Epidermal melanocyte (primary cell): Measurements from ENCODE around the gene PSMD3.
"Not testable (repeated sequence)": the region's sequence is repeated elsewhere in the genome, so short reads cannot be mapped to it uniquely, and the experiment has no call there.

Experiments
- DNase-seq: peaks from one replicate; pipeline ENCODE4 v3.0.0; 2011; ENCODE audit warnings: low spot score; ENCODE audit not compliant: insufficient read length

The PSMD3 gene

GRCh38 chr17:39996800-39997199 is 16.2 kb downstream of the PSMD3 start:
- no peak for DNase-seq

GRCh38 chr17:39997543-39997942 is 16.9 kb downstream of the PSMD3 start:
- DNase-seq: no peak

GRCh38 chr17:39999067-39999466 is 18.5 kb downstream of the PSMD3 start:
- DNase-seq: no peak

DNA sequence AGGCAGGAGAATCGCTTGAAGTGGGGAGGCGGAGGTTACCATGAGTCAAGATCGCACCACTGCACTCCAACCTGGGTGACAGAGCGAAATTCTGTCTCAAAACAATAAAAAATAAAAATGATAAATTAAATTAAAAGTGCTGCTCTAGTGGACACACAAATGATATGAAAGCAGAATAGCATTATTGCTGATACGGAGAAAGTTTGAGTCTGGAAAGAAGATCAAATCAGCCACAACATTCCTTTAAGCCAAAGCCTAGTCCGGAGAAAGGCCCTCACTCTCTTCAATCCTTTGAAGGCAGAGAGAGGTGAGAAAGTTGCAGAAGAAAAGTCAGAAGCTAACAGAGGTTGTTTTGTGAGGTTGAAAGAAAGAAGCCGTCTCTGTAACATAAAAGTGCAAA is 19.6 kb downstream of the PSMD3 start:
- DNase-seq: no peak

- DNase-seq: not testable (repeated sequence)
These were observed 20.7 kb downstream of the PSMD3 start for GRCh38 chr17:40001335-40001734.

DNA sequence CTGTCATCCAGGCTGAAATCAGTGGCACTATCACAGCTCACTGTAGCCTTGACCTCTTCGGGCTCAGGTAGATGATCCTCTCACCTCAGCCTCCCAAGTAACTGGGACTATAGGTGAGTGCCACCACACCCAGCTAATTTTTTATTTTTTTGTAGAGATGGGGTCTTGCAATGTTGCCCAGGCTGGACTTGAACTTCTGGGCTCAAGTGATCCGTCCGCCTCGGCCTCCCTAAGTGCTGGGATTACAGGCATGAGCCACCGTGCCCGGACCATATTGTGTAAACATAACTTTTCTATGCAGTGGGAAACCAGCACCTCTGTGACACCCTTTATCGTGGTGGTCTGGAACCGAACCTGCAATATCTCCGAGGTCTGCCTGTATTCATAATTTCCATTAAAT is 23.5 kb downstream of the PSMD3 start:
- no peak for DNase-seq

DNA sequence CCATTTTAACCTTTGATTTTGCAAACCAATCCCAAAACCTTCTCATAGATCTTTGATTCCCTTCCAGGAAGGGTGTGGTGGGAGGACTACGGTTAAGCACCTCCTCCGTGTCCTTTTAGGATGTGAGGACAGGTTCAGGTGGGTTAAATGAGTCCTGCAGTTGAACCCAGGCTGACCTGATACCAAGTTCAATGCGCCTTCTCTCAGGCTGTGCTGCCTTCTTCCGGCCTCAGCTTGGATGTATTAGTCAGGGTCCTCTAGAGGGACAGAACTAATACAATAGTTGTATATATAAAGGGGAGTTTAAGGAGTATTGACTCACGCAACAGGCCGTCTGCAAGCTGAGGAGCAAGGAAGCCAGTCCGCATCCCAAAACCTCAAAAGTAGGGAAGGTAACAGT is 24.1 kb downstream of the PSMD3 start:
- no peak for DNase-seq

GRCh38 chr17:40005520-40005919 is 24.9 kb downstream of the PSMD3 start:
- DNase-seq: no peak

GRCh38 chr17:40010946-40011500 is 30.4 kb downstream of the PSMD3 start:
- DNase-seq: not testable (repeated sequence)

DNA sequence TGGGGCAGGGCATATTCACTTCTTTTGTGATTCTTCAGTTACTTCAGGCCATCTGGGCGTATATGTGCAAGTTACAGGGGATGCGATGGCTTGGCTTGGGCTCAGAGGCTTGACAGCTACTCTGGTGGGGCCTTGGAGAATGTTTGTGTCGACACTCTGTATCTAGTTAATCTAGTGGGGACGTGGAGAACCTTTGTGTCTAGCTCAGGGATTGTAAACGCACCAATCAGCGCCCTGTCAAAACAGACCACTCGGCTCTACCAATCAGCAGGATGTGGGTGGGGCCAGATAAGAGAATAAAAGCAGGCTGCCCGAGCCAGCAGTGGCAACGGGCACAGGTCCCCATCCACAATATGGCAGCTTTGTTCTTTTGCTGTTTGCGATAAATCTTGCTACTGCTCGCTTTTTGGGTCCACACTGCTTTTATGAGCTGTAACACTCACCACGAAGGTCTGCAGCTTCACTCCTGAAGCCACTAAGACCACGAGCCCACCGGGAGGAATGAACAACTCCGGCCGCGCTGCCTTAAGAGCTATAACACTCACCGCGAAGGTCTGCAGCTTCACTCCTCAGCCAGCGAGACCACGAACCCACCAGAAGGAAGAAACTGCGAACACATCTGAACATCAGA is 31.5 kb downstream of the PSMD3 start:
- DNase-seq: not testable (repeated sequence)

- no peak for DNase-seq
These were observed 33.9 kb downstream of the PSMD3 start for GRCh38 chr17:40014375-40014980.

- no peak for DNase-seq
These were observed 34.7 kb downstream of the PSMD3 start, which contains the start of gene CSF3 for GRCh38 chr17:40015005-40015997. Gene CSF3, plus strand, starts transcription at chr17:40015440. Its CDS starts 35 bp downstream, at chr17:40015475.

DNA sequence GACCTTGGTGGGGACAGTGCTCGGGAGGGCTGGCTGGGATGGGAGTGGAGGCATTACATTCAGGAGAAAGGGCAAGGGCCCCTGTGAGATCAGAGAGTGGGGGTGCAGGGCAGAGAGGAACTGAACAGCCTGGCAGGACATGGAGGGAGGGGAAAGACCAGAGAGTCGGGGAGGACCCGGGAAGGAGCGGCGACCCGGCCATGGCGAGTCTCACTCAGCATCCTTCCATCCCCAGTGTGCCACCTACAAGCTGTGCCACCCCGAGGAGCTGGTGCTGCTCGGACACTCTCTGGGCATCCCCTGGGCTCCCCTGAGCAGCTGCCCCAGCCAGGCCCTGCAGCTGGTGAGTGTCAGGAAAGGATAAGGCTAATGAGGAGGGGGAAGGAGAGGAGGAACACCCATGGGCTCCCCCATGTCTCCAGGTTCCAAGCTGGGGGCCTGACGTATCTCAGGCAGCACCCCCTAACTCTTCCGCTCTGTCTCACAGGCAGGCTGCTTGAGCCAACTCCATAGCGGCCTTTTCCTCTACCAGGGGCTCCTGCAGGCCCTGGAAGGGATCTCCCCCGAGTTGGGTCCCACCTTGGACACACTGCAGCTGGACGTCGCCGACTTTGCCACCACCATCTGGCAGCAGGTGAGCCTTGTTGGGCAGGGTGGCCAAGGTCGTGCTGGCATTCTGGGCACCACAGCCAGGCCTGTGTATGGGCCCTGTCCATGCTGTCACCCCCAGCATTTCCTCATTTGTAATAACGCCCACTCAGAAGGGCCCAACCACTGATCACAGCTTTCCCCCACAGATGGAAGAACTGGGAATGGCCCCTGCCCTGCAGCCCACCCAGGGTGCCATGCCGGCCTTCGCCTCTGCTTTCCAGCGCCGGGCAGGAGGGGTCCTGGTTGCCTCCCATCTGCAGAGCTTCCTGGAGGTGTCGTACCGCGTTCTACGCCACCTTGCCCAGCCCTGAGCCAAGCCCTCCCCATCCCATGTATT is 35.7 kb downstream of the PSMD3 start:
- no peak for DNase-seq

DNA sequence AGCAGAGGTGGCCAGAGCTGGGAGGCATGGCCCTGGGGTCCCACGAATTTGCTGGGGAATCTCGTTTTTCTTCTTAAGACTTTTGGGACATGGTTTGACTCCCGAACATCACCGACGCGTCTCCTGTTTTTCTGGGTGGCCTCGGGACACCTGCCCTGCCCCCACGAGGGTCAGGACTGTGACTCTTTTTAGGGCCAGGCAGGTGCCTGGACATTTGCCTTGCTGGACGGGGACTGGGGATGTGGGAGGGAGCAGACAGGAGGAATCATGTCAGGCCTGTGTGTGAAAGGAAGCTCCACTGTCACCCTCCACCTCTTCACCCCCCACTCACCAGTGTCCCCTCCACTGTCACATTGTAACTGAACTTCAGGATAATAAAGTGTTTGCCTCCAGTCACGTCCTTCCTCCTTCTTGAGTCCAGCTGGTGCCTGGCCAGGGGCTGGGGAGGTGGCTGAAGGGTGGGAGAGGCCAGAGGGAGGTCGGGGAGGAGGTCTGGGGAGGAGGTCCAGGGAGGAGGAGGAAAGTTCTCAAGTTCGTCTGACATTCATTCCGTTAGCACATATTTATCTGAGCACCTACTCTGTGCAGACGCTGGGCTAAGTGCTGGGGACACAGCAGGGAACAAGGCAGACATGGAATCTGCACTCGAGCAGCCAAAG is 36.9 kb downstream of the PSMD3 start:
- no peak for DNase-seq

- no peak for DNase-seq
These were observed 37.9 kb downstream of the PSMD3 start for GRCh38 chr17:40018211-40019121.

DNA sequence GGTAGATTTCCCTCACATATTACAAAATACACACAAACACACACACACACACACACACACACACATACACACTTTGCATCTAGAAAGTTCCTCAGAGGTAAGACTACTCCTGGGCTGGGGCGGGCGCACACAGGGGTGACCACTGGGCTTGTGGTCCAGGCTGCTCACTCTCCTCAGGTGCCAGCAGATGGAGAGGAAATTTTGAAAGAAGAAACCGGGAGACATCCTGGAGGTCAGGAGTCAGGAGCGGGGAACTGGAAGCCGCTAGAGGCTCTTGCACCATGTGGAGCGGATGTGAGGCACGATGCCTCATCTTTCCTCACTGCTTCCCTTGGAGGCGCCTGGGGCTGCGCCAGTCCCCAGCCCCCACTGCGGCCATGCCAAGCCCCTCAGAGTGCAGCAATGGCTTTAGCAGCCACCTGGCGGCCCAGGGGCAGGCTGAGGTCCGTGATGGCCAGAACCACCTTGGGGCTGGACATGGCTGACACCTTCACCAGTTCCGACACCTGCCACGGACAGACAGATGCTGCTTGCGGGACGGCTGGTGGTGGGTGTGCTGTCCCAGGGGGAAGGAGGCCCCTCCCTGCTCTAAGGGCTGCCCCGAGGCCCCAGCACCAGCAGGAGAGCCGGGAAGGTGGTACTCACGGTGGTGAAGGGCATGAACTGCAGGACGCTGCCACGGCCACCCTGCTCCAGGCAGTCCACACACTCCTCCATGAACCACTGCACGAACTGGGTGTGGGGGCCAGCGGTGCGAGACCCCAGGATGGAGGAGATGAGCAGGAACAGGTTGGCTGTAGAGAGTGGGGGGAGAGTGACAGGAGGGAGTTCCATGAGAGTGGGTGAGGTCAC is 38.8 kb downstream of the PSMD3 start:
- DNase-seq: no peak

DNA sequence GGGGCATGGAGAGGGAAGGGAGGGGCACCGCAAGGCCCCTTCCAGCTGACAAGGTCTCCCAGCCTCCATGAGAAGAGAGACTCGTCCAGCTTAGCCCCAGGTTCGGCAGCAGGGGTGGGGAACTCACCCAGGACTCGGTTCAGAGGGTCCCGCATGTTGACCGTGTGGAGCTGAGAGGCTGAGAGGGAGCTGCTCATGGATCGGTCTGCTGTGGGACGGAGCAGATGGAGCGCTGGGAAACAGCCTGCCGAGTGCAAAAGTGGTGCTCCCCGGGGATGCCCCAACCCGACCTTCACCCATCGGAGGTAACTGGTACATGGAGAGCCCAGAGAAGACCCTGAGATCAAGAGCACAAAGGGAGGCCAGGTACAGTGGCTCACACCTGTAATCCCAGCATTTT is 39.5 kb downstream of the PSMD3 start:
- no peak for DNase-seq

GRCh38 chr17:40021451-40021971 is 40.9 kb downstream of the PSMD3 start:
- peak; percentile 52 for DNase-seq
